Measurements from ENCODE around the gene PHLDA1. TPM values are rescaled to one million over a fixed set of nuclear protein-coding genes. Genes with fewer than 3 reads are reported as not detected.

The PHLDA1 gene
- total RNA-seq, 4 donors from 2014 or later: 4.2 to 8.4 (median 7.0) TPM

DNA sequence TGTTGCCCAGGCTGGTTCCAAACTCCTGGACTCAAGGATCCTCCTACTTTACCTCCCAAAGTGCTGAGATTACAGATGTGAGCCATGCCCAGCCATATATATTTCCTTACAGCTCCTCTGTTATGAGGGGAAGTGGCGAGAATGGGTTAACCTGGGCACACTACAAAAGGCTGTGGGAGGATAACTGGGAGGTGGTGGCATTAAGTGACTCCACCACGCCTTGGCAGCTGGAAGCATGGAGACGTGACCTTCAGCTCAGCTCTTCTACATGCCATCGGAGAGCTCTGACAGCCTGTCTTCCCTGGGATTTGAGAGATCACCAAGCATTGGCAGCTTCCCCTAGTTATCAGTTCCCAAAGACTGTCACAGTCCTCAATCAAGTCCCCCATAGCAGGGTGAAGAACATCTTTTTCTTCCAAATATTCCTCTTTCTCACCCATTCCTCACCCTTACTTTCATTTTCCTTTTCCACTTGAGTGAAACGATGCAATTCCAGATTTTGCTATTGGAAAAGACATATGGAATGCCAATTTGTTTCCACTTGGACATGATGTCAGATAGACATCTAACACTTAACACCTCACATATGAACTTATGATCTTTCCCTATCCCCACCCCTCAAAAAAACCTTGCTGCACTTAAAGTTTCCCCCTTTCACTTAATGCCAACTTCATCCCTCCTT, 48.5 kb downstream of the PHLDA1 start:
- TF ChIP-seq, protein P1, sequence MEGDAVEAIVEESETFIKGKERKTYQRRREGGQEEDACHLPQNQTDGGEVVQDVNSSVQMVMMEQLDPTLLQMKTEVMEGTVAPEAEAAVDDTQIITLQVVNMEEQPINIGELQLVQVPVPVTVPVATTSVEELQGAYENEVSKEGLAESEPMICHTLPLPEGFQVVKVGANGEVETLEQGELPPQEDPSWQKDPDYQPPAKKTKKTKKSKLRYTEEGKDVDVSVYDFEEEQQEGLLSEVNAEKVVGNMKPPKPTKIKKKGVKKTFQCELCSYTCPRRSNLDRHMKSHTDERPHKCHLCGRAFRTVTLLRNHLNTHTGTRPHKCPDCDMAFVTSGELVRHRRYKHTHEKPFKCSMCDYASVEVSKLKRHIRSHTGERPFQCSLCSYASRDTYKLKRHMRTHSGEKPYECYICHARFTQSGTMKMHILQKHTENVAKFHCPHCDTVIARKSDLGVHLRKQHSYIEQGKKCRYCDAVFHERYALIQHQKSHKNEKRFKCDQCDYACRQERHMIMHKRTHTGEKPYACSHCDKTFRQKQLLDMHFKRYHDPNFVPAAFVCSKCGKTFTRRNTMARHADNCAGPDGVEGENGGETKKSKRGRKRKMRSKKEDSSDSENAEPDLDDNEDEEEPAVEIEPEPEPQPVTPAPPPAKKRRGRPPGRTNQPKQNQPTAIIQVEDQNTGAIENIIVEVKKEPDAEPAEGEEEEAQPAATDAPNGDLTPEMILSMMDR (IDR thresholded peaks at IDR 0.05): no peak
- TF ChIP-seq POLR2A (IDR thresholded peaks at IDR 0.05) (no peak), POLR2AphosphoS5 (IDR thresholded peaks at IDR 0.05) (no peak), EP300 (IDR thresholded peaks at IDR 0.05; ENCODE audit: low read depth) (no peak)
- intact Hi-C loops (cut with DNase I; ENCODE audit: low total_unique reads): no loop called here
- in situ Hi-C loops (cut with MboI; ENCODE audit: low pct_ligation_motif_present in 1 of 4, low pct_unique_long_range_greater_than_20kb in 1 of 4, low sequenced_read_pairs in 3 of 4): no loop called here
- H3K9me3 ChIP-seq: no peaks in the 10 kb centered on the region
- H3K27ac ChIP-seq: peak overlapping the region; percentile 19 to 45 (median 35)
- H3K27me3 ChIP-seq: no peaks in the 10 kb centered on the region
- H3K36me3 ChIP-seq: no peaks in the 10 kb centered on the region
- DNase-seq: no peak
- WGBS, 2 donors (ENCODE audit: low coverage in 1 of 2): 33 to 50% methylated on average over 1 to 5 of the region's 5 CpGs
- peaks cover 10 to 36% (median 12%) of the 10 kb centered on the region in 4 donors for H3K4me1 ChIP-seq
- peak overlapping the region in 2 of 4 donors; percentile 11 to 31 for H3K4me3 ChIP-seq

DNA sequence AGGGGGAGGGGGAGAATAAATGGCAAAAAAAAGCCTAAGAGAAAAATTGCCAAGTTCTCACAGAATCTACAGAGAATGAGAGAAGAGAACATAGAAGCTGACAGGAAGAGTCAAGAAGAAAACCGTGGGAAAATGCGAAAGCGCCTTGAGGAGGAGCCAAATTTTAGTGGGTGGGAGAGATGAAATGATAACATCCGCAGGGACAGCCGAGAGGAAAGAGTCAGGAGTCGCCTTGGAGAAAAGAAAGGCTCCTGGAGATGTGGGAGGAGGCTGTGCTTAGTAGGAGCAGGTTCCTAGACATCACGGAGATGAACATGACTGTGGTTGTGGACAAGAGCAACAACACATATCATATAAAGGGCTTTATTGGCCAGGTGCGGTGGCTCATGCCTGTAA, 49.4 kb downstream of the PHLDA1 start:
- Histone ChIP-seq H3K27ac (peak overlapping the region in 1 of 4 donors; percentile 45), H3K4me1 (peaks cover 11 to 46% (median 18%) of the 10 kb centered on the region in 4 donors), H3K9me3 (no peaks in the 10 kb centered on the region), H3K36me3 (no peaks in the 10 kb centered on the region), H3K4me3 (no peak overlapping the region), H3K27me3 (no peaks in the 10 kb centered on the region)
- in situ Hi-C loops (cut with MboI; ENCODE audit: low pct_ligation_motif_present in 1 of 4, low pct_unique_long_range_greater_than_20kb in 1 of 4, low sequenced_read_pairs in 3 of 4) (no loop called here), intact Hi-C loops (cut with DNase I; ENCODE audit: low total_unique reads) (no loop called here)
- no peak for TF ChIP-seq EP300 (IDR thresholded peaks at IDR 0.05; ENCODE audit: low read depth)
- TF ChIP-seq POLR2A (IDR thresholded peaks at IDR 0.05): no peak
- TF ChIP-seq, protein P1 (IDR thresholded peaks at IDR 0.05): no peak
- TF ChIP-seq POLR2AphosphoS5 (IDR thresholded peaks at IDR 0.05): no peak
- 48 to 52% methylated on average over 8 of the region's 8 CpGs for WGBS, 2 donors (ENCODE audit: low coverage in 1 of 2)
- no peak for DNase-seq

DNA sequence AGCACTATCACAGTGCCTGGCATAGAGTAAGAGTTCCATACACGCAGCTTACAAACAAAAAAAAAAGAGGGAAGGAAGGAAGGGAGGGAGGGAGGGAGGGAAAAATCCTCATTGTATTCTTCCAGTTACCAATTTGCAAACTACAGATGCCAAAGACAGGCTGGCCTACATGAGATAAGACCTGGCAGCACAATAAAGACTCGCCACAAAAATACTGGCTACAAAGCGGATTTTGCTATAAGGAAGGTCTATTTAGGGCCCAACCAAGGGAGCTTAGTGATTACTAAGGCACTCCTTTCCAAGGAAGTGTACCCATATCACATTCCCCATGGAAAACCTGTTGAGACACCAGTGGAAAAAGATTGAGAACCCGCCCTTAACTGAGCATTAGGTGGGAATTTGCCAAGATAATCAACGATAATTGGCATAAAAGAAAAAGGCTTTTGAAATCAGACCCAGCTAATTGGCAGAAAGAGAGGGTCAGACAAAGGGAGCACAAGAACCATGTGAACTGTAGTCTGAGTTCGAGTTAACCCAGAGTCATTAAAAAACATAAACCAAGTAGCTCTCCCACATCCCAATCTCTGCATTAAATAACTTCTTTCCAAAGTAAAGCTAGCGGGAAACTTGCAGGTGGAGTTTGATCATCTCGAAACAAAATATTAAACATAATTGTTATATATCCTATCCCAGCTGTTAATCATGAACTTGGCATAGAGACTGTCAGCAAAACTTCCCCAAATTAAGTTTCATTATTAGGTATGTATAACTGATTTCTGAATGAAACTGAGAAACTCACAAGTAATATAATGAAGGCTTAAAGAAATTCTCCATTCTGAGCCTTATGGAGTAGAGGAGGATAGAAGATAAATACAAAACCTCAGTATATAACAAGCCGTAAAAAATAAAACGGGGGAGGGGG, 50.1 kb downstream of the PHLDA1 start:
- WGBS, 2 donors (ENCODE audit: low coverage in 1 of 2): 65 to 69% methylated on average over 8 to 10 of the region's 10 CpGs
- H3K27me3 ChIP-seq: no peaks in the 10 kb centered on the region
- H3K4me3 ChIP-seq: no peak overlapping the region
- H3K4me1 ChIP-seq: peaks cover 11 to 49% (median 18%) of the 10 kb centered on the region in 4 donors
- intact Hi-C loops (cut with DNase I; ENCODE audit: low total_unique reads) (no loop called here), in situ Hi-C loops (cut with MboI; ENCODE audit: low pct_ligation_motif_present in 1 of 4, low pct_unique_long_range_greater_than_20kb in 1 of 4, low sequenced_read_pairs in 3 of 4) (no loop called here)
- DNase-seq: no peak
- H3K27ac ChIP-seq: peak overlapping the region in 1 of 4 donors; percentile 45
- TF ChIP-seq POLR2AphosphoS5 (IDR thresholded peaks at IDR 0.05): no peak
- TF ChIP-seq POLR2A (IDR thresholded peaks at IDR 0.05): no peak
- TF ChIP-seq, protein P1 (IDR thresholded peaks at IDR 0.05): no peak
- no peak for TF ChIP-seq EP300 (IDR thresholded peaks at IDR 0.05; ENCODE audit: low read depth)
- no peaks in the 10 kb centered on the region for H3K9me3 ChIP-seq
- H3K36me3 ChIP-seq: no peaks in the 10 kb centered on the region

DNA sequence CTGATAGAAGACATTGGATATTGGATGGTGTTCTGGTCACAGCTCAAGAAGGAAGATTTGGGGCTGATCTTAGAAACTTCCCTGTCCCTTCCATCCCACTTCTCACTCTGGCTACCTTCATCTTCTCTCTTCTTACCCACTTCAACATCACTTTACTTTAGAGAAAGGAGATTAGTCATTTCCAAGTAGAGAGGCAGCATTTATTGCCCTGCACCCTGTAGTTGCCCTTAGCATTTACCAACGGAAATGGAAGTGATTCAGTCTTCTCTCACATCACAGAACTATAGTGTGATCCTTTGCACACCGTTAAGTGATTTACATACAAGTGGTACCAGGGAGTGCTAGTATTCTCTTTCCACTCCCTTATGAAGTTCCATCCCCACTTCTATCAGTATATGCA, 52.4 kb downstream of the PHLDA1 start:
- in situ Hi-C loops (cut with MboI; ENCODE audit: low pct_ligation_motif_present in 1 of 4, low pct_unique_long_range_greater_than_20kb in 1 of 4, low sequenced_read_pairs in 3 of 4) (no loop called here), intact Hi-C loops (cut with DNase I; ENCODE audit: low total_unique reads) (no loop called here)
- Histone ChIP-seq H3K4me1 (peaks cover 11 to 43% (median 18%) of the 10 kb centered on the region in 4 donors), H3K4me3 (no peak overlapping the region), H3K9me3 (no peaks in the 10 kb centered on the region), H3K27me3 (no peaks in the 10 kb centered on the region), H3K27ac (peak overlapping the region; percentile 68 to 83 (median 82)), H3K36me3 (no peaks in the 10 kb centered on the region)
- no peak for DNase-seq
- TF ChIP-seq, protein P1 (IDR thresholded peaks at IDR 0.05): no peak
- TF ChIP-seq EP300 (IDR thresholded peaks at IDR 0.05; ENCODE audit: low read depth) (no peak), POLR2AphosphoS5 (IDR thresholded peaks at IDR 0.05) (no peak), POLR2A (IDR thresholded peaks at IDR 0.05) (no peak)
- WGBS, 2 donors (ENCODE audit: low coverage in 1 of 2): 47 to 53% methylated on average over 2 of the region's 2 CpGs

All from transverse colon (tissue), 4 donors.